ENCODE measurements around the gene LHX6. TPM values are rescaled to one million over a fixed set of nuclear protein-coding genes. Genes with fewer than 3 reads are reported as not detected.

Gene LHX6
- total and polyA plus RNA-seq, 2 of the 4 experiments (the other 2 are of a cell fraction) = under 0.01 to 0.05 TPM

- Histone ChIP-seq H3K9me3 (ENCODE audit: control insufficient read depth, insufficient read depth, low read length) (no peaks in the 10 kb centered on the region), H3K56ac (ENCODE audit: extremely low read depth, insufficient read depth, low read length) (no peak overlapping the region), H2BK120ac (ENCODE audit: low read depth, low read length) (no peak overlapping the region), H2BK20ac (ENCODE audit: low read depth, low read length) (no peak overlapping the region), H3K18ac (ENCODE audit: low read depth, low read length) (no peak overlapping the region), H3K27me3 (ENCODE audit: control insufficient read depth, insufficient read depth, low read length) (peaks cover 44% of the 10 kb centered on the region), H3K4ac (ENCODE audit: low read depth, low read length) (no peak overlapping the region), H2BK15ac (ENCODE audit: low read depth, low read length) (no peak overlapping the region), H3K14ac (replicated peaks; ENCODE audit: low read depth, low read length) (no peak overlapping the region), H3K4me3 (ENCODE audit: insufficient read depth, low read depth, low read length) (no peak overlapping the region), H2AFZ (replicated peaks; ENCODE audit: low read length, poor library complexity) (no peak overlapping the region), H3K79me1 (ENCODE audit: low read depth in 1 of 2, low read length in 2 of 2) (no peaks in the 10 kb centered on the region), H4K91ac (ENCODE audit: insufficient read depth, low read depth, low read length) (no peak overlapping the region), H3K27ac (ENCODE audit: insufficient read depth, low read length) (no peak overlapping the region), H2AK5ac (ENCODE audit: low read depth, low read length) (no peak overlapping the region), H4K20me1 (ENCODE audit: insufficient read depth, low read length) (peaks cover 3% of the 10 kb centered on the region; the same call in 1 of the 2 replicates), H2BK5ac (ENCODE audit: low read depth, low read length, poor library complexity, severe bottlenecking) (no peak overlapping the region), H3K23ac (ENCODE audit: low read depth, low read length) (no peak overlapping the region), H4K8ac (ENCODE audit: low read depth in 2 of 2, low read length in 2 of 2) (no peak overlapping the region), H3K9me1 (ENCODE audit: insufficient read depth, low read length) (no peaks in the 10 kb centered on the region; the same call in 1 of the 2 replicates), H2AK9ac (replicated peaks; ENCODE audit: low read depth, low read length, poor library complexity) (no peak overlapping the region), H3K9ac (ENCODE audit: low read depth, low read length) (no peak overlapping the region), H3K4me2 (ENCODE audit: low read depth, low read length) (no peak overlapping the region), H4K5ac (ENCODE audit: low read depth, low read length) (no peak overlapping the region), H3K4me1 (ENCODE audit: control insufficient read depth, insufficient read depth, low read length) (no peaks in the 10 kb centered on the region), H3K36me3 (ENCODE audit: control insufficient read depth, insufficient read depth, low read length) (peaks cover 2% of the 10 kb centered on the region; the same call in 1 of the 2 replicates)
- intact Hi-C loops (cut with micrococcal nuclease) = loop anchor here (5.0 kb wide), 1 partner anchor 97 kb away; no protein-coding TSS in a partner anchor
- dilution Hi-C loops (cut with HindIII; ENCODE audit: low sequenced_read_pairs, unreplicated experiment) = no loop called here
- 77% methylated on average over 5 of the region's 7 CpGs; no CpG with 5 or more reads in 1 of the 2 experiments for whole genome bisulfite sequencing, 2 experiments (ENCODE audit: extremely low coverage in 2 of 2, insufficient read length in 1 of 2)
- CTCF ChIA-PET = interaction anchor here (0.5 to 0.7 kb wide), 4 partner anchors 12 to 1119 kb away, joined by 3 read pairs; no protein-coding TSS in a partner anchor
- POLR2A ChIA-PET (ENCODE audit: unreplicated experiment) = no interaction called here
- no peak for TF ChIP-seq MAFK (IDR thresholded peaks at IDR 0.05; ENCODE audit: low read depth, low read length)
- no peak for TF ChIP-seq MXI1 (IDR thresholded peaks at IDR 0.05; ENCODE audit: borderline replicate concordance, low read depth, low read length)
- no peak for TF ChIP-seq CTCF (conservative IDR thresholded peaks at IDR 0.05; ENCODE audit: low read depth, low read length)
- TF ChIP-seq CEBPB (IDR thresholded peaks at IDR 0.05; ENCODE audit: low read depth, low read length) = no peak
- no peak for TF ChIP-seq BHLHE40 (IDR thresholded peaks at IDR 0.05; ENCODE audit: low read depth, low read length)
- no peak for TF ChIP-seq RCOR1 (IDR thresholded peaks at IDR 0.05; ENCODE audit: insufficient replicate concordance, low read length)
- TF ChIP-seq SMC3 (IDR thresholded peaks at IDR 0.05; ENCODE audit: low read depth, low read length) = no peak
- TF ChIP-seq ELK1 (IDR thresholded peaks at IDR 0.05; ENCODE audit: borderline replicate concordance, low read depth, low read length) = no peak
- TF ChIP-seq FOS (IDR thresholded peaks at IDR 0.05; ENCODE audit: low read depth, low read length) = no peak
- TF ChIP-seq USF2 (IDR thresholded peaks at IDR 0.05; ENCODE audit: low read depth, low read length) = no peak
- in situ Hi-C loops (cut with MboI; ENCODE audit: low sequenced_read_pairs) = no loop called here
- DNase-seq (no peak), ATAC-seq (ENCODE audit: low read depth) (no peak)
- no TSS peak for BruUV-seq (replicated peaks)
These were observed 5.4 kb upstream of the LHX6 start for GRCh38 chr9:122234022-122234748.
